H1 (cell line): ENCODE data around the gene PCDHGA1. TPM values are rescaled to one million over a fixed set of nuclear protein-coding genes. Genes with fewer than 3 reads are reported as not detected.

Source experiments
- CTCF ChIA-PET: fragments of 300-600 bp; sonication (Branson Sonifier 250); formaldehyde crosslinking; loops from one replicate; lab custom pipeline; 2021; ENCODE audit not compliant: partially characterized antibody; lab: Charles Lee
- POLR2A ChIA-PET: fragments of 300-600 bp; sonication (Branson Sonifier 250); formaldehyde crosslinking; loops from one replicate; lab custom pipeline; 2021; ENCODE audit warnings: inconsistent platforms; ENCODE audit not compliant: partially characterized antibody; lab: Charles Lee
- DNase-seq, 2 experiments: peaks; one replicate each; pipeline versions ENCODE4 v3.0.0 to v3.0.0-alpha.2; 2010 to 2022; ENCODE audit warnings: low spot score in 2 of 2, low read depth in 1 of 2, mixed read lengths in 1 of 2
- FAIRE-seq: peaks from 2 replicates; lab custom pipeline; 2011; peaks lifted over from hg19 to GRCh38; lab: Jason Lieb, UNC
- H2AFZ ChIP-seq: 2 replicates; pipeline ENCODE4 v1.8.1; 2012; ENCODE audit warnings: low read length, inconsistent platforms
- H2AK5ac ChIP-seq: 2 replicates; pipeline ENCODE4 v1.6.1; 2013; ENCODE audit warnings: low read depth, low read length
- H2BK120ac ChIP-seq: replicated peaks from 2 replicates; pipeline ENCODE3; 2013; ENCODE audit warnings: low read depth, low read length, inconsistent platforms
- H2BK12ac ChIP-seq: 2 replicates; pipeline ENCODE4 v1.6.1; 2013; ENCODE audit warnings: low read depth, low read length
- H2BK15ac ChIP-seq: 2 replicates; pipeline ENCODE4 v1.6.1; 2013; ENCODE audit warnings: low read length
- H2BK20ac ChIP-seq: 2 replicates; pipeline ENCODE4 v1.6.1; 2013; ENCODE audit warnings: low read length
- H2BK5ac ChIP-seq: 2 replicates; pipeline ENCODE4 v1.6.1; 2013; ENCODE audit warnings: low read depth, low read length
- H3K14ac ChIP-seq: 2 replicates; pipeline ENCODE4 v1.6.1; 2013; ENCODE audit warnings: inconsistent platforms; ENCODE audit not compliant: insufficient read length
- H3K18ac ChIP-seq: 2 replicates; pipeline ENCODE4 v1.6.1; 2013; ENCODE audit warnings: low read length; ENCODE audit errors: extremely low read depth
- H3K23ac ChIP-seq: 2 replicates; pipeline ENCODE4 v1.6.1; 2013; ENCODE audit warnings: inconsistent platforms; ENCODE audit not compliant: insufficient read length
- H3K23me2 ChIP-seq: 2 replicates; pipeline ENCODE4 v1.6.1; 2013; ENCODE audit warnings: low read depth, low read length
- H3K27ac ChIP-seq: 2 replicates; pipeline ENCODE4 v1.6.1; 2011; ENCODE audit warnings: low read depth, low read length, inconsistent platforms
- H3K27me3 ChIP-seq, 4 experiments: replicated peaks in 1 of 4; 1 replicate in 1 of 4; 2 replicates in 3 of 4; pipeline versions ENCODE4 v1.6.1 to v1.8.1; 2011 to 2013; ENCODE audit warnings: low read length in 3 of 4, mild to moderate bottlenecking in 3 of 4, inconsistent platforms in 2 of 4, mixed read lengths in 2 of 4, moderate library complexity in 1 of 4; ENCODE audit not compliant: control insufficient read depth in 3 of 4, insufficient read depth in 3 of 4; ENCODE audit errors: extremely low read depth in 1 of 4
- H3K36me3 ChIP-seq, 4 experiments: 2 replicates each; pipeline versions ENCODE4 v1.6.1 to v1.8.1; 2011 to 2013; ENCODE audit warnings: mild to moderate bottlenecking in 4 of 4, low read length in 3 of 4, moderate library complexity in 2 of 4, control low read depth in 1 of 4, inconsistent platforms in 1 of 4; ENCODE audit not compliant: insufficient read depth in 4 of 4, control insufficient read depth in 2 of 4
- H3K4ac ChIP-seq: replicated peaks from 2 replicates; pipeline ENCODE3; 2013; ENCODE audit warnings: low read length, low read depth, mixed read lengths, inconsistent platforms; ENCODE audit not compliant: insufficient read length
- H3K4me1 ChIP-seq, 4 experiments: replicated peaks in 1 of 4; 1 replicate in 1 of 4; 2 replicates in 3 of 4; pipeline versions ENCODE4 v1.6.1 to v1.8.1; 2011 to 2013; ENCODE audit warnings: low read length in 3 of 4, inconsistent platforms in 2 of 4, mixed read lengths in 1 of 4; ENCODE audit not compliant: insufficient read depth in 4 of 4, control insufficient read depth in 3 of 4
- H3K4me2 ChIP-seq, 2 experiments: 2 replicates each; pipeline versions ENCODE4 v1.6.1 to v1.8.1; 2011 to 2013; ENCODE audit warnings: low read depth in 2 of 2, low read length in 2 of 2, control low read depth in 1 of 2, inconsistent platforms in 1 of 2, mild to moderate bottlenecking in 1 of 2; ENCODE audit not compliant: insufficient read depth in 1 of 2
- H3K4me3 ChIP-seq, 4 experiments: fragments of 200-600, 300-600 bp in 1 of 4; sonication (generic), shearing (Covaris generic), sonication (Bioruptor Twin) in 1 of 4; 2 replicates each; pipeline versions ENCODE4 v1.5.1 to v1.8.1; 2011 to 2016; ENCODE audit warnings: low read length in 4 of 4, low read depth in 3 of 4, control low read depth in 2 of 4, inconsistent platforms in 2 of 4, mild to moderate bottlenecking in 2 of 4, mixed read lengths in 1 of 4, moderate library complexity in 1 of 4; ENCODE audit not compliant: insufficient read depth in 2 of 4; ENCODE audit errors: extremely low read depth in 1 of 4
- H3K56ac ChIP-seq: replicated peaks from 2 replicates; pipeline ENCODE3; 2013; ENCODE audit warnings: low read depth, mild to moderate bottlenecking, mixed read lengths, low read length, inconsistent platforms; ENCODE audit not compliant: insufficient read length
- H3K79me1 ChIP-seq: 2 replicates; pipeline ENCODE4 v1.6.1; 2013; ENCODE audit warnings: low read depth, low read length, control low read depth
- H3K79me2 ChIP-seq, 2 experiments: 2 replicates each; pipeline versions ENCODE4 v1.6.1 to v1.8.1; 2012 to 2013; ENCODE audit warnings: low read length in 2 of 2, mild to moderate bottlenecking in 2 of 2, inconsistent platforms in 1 of 2; ENCODE audit not compliant: insufficient read depth in 2 of 2, control insufficient read depth in 1 of 2
- H3K9ac ChIP-seq, 4 experiments: replicated peaks in 1 of 4; 1 replicate in 1 of 4; 2 replicates in 3 of 4; pipeline versions ENCODE4 v1.6.1 to v1.8.1; 2011 to 2013; ENCODE audit warnings: low read depth in 3 of 4, low read length in 3 of 4, control low read depth in 2 of 4, mild to moderate bottlenecking in 2 of 4, moderate library complexity in 2 of 4, inconsistent platforms in 1 of 4; ENCODE audit errors: extremely low read depth in 1 of 4
- H3K9me3 ChIP-seq, 2 experiments: 2 replicates each; pipeline versions ENCODE4 v1.6.1 to v1.8.1; 2012 to 2013; ENCODE audit warnings: mild to moderate bottlenecking in 2 of 2, moderate library complexity in 2 of 2, control low read depth in 1 of 2, inconsistent platforms in 1 of 2, low read depth in 1 of 2, low read length in 1 of 2, mixed read lengths in 1 of 2; ENCODE audit not compliant: insufficient read depth in 2 of 2
- H4K20me1 ChIP-seq, 2 experiments: replicated peaks in 1 of 2; 2 replicates each; pipeline versions ENCODE3 to v1.8.1; 2011 to 2013; ENCODE audit warnings: inconsistent platforms in 2 of 2, low read length in 2 of 2, mild to moderate bottlenecking in 1 of 2; ENCODE audit not compliant: insufficient read depth in 2 of 2, control insufficient read depth in 1 of 2
- H4K5ac ChIP-seq: 2 replicates; pipeline ENCODE4 v1.6.1; 2013; ENCODE audit warnings: low read length, low read depth, mixed read lengths, inconsistent platforms; ENCODE audit not compliant: insufficient read length
- H4K8ac ChIP-seq: 2 replicates; pipeline ENCODE4 v1.8.0; 2013; ENCODE audit warnings: mild to moderate bottlenecking, moderate library complexity, low read length, inconsistent platforms; ENCODE audit not compliant: insufficient read depth; ENCODE audit errors: extremely low read depth
- H4K91ac ChIP-seq: replicated peaks from 2 replicates; pipeline ENCODE3; 2013; ENCODE audit warnings: low read length, mixed read lengths, inconsistent platforms; ENCODE audit not compliant: insufficient read length
- CHD2 ChIP-seq: IDR thresholded peaks from 2 replicates; pipeline ENCODE4 v1.6.1; 2012; ENCODE audit warnings: low read length, improper control_type of control experiment
- CTBP2 ChIP-seq: IDR thresholded peaks from 2 replicates; pipeline ENCODE4 v1.7.0; 2011; ENCODE audit warnings: borderline replicate concordance, mild to moderate bottlenecking, moderate library complexity, mixed read lengths, low read length; ENCODE audit not compliant: insufficient read depth, insufficient read length
- JUN ChIP-seq: IDR thresholded peaks from 2 replicates; pipeline ENCODE4 v1.6.1; 2011; ENCODE audit warnings: low read depth, mild to moderate bottlenecking, improper control_type of control experiment, low read length
- MAX ChIP-seq: IDR thresholded peaks from 2 replicates; pipeline ENCODE4 v1.6.1; 2012; ENCODE audit warnings: inconsistent platforms
- RFX5 ChIP-seq: IDR thresholded peaks from 2 replicates; pipeline ENCODE4 v1.6.1; 2011; ENCODE audit warnings: low read depth, low read length, improper control_type of control experiment, borderline replicate concordance
- RXRA ChIP-seq: IDR thresholded peaks from 2 replicates; pipeline ENCODE4 v1.6.1; 2011; ENCODE audit warnings: low read depth, mild to moderate bottlenecking, low read length, moderate library complexity; ENCODE audit not compliant: insufficient read depth
- SIRT6 ChIP-seq: IDR thresholded peaks from one replicate; pipeline ENCODE4 v1.7.1; 2012; ENCODE audit warnings: low read length, inconsistent platforms
- SP4 ChIP-seq: IDR thresholded peaks from 2 replicates; pipeline ENCODE4 v1.6.1; 2012; ENCODE audit warnings: low read length, inconsistent platforms
- ZNF274 ChIP-seq: IDR thresholded peaks from 2 replicates; pipeline ENCODE4 v1.7.0; 2012; ENCODE audit warnings: low read length, borderline replicate concordance; ENCODE audit errors: extremely low read depth
- WGBS, 2 experiments: shearing (Covaris generic) in 1 of 2; methylation state at CpG; one replicate each; pipeline versions ENCODE4 v1.1.6 to v1.1.7; 2013 to 2015; ENCODE audit warnings: low lambda C conversion rate in 2 of 2, mixed read lengths in 2 of 2, inconsistent platforms in 1 of 2, low coverage in 1 of 2, missing lambda C conversion rate in 1 of 2; ENCODE audit not compliant: insufficient replicate concordance in 2 of 2, insufficient coverage in 1 of 2, insufficient read length in 1 of 2; ENCODE audit errors: extremely low coverage in 1 of 2, missing lambda C conversion rate in 1 of 2; 5-methylcytosine and 5-hydroxymethylcytosine counted together
- polyA plus RNA-seq, 7 experiments: library from polyadenylated mRNA; depleted of rRNA in 3 of 7; stranded (reverse) in 5 of 7; unstranded in 2 of 7; fragments of >200 nt in 5 of 7; fragments of 200-250 nt in 2 of 7; gene quantifications; 1 replicate in 5 of 7; 2 replicates in 1 of 7; 4 replicates in 1 of 7; pipeline versions ENCODE4 v1.2.1 to v1.2.3, GENCODE V29; 2011 to 2013; ENCODE audit warnings: missing spikeins in 2 of 7, mixed read lengths in 2 of 7
- total RNA-seq: library from RNA; stranded (reverse); fragmentation: NEBNext Ultra II Directional; extraction: Animal tissue kit (Norgen Biotek cat#: 25700); gene quantifications from 2 replicates; pipeline ENCODE4 v1.2.1, GENCODE V29; 2021

PCDHGA1 gene
- total and polyA plus RNA-seq, 2 of the 8 experiments (the other 6 are each of a cell fraction or from before 2014, with no cell fraction given): 0.57 to 0.89 TPM

- Histone ChIP-seq H3K27ac (no peak overlapping the region), H3K9me3 (no peaks in the 10 kb centered on the region), H3K23me2 (no peaks in the 10 kb centered on the region), H4K20me1 (no peaks in the 10 kb centered on the region), H3K36me3 (peaks cover 2 to 14% (median 4%) of the 10 kb centered on the region in 4 experiments; a peak in 5 of 8 replicates), H2BK15ac (no peak overlapping the region), H3K14ac (no peak overlapping the region), H3K79me2 (no peaks in the 10 kb centered on the region), H3K79me1 (no peaks in the 10 kb centered on the region), H3K4me3 (no peak overlapping the region), H2AFZ (no peak overlapping the region), H3K23ac (no peak overlapping the region), H3K4ac (no peak overlapping the region), H3K56ac (no peak overlapping the region), H3K4me2 (no peak overlapping the region), H4K91ac (no peak overlapping the region), H2BK12ac (no peak overlapping the region), H2BK120ac (no peak overlapping the region), H3K4me1 (no peaks in the 10 kb centered on the region), H2BK5ac (no peak overlapping the region), H4K5ac (no peak overlapping the region), H2AK5ac (no peak overlapping the region), H3K18ac (no peak overlapping the region), H3K27me3 (no peaks in the 10 kb centered on the region), H2BK20ac (no peak overlapping the region), H3K9ac (no peak overlapping the region), H4K8ac (no peak overlapping the region)
- WGBS, 2 experiments: 94% methylated on average over 4 of the region's 4 CpGs; no CpG with 5 or more reads in 1 of the 2 experiments
- CTCF ChIA-PET: interaction anchor here (0.5 to 50.9 kb wide), 11 partner anchors 10 to 342 kb away, joined by 3 to 1236 read pairs (median 5); partner anchors contain the start of genes PCDHB11, PCDHGA10, PCDHGA11 and PCDHGA9
- FAIRE-seq (no peak), DNase-seq (no peak)
- TF ChIP-seq ZNF274 (no peak), RXRA (no peak), RFX5 (no peak), SP4 (no peak), JUN (no peak), SIRT6 (no peak), CHD2 (no peak), MAX (no peak), CTBP2 (no peak)
- POLR2A ChIA-PET: interaction anchor here (1.0 to 1.5 kb wide), 2 partner anchors 13 to 16 kb away, joined by 3 read pairs; no protein-coding TSS in a partner anchor
Measured at GRCh38 chr5:141534492-141535213, 204.3 kb downstream of the PCDHGA1 start.
